Effector memory CD8-positive, alpha-beta T cell (primary cell): ENCODE measurements around the gene FAM216B.
"Not testable (repeated sequence)": the region's sequence is repeated elsewhere in the genome, so short reads cannot be mapped to it uniquely, and the experiment has no call there.

Experiments used
- ATAC-seq: fragments of 150-1000 bp; cut with Tn5 transposase; replicated peaks from 2 replicates; pipeline ENCODE4 v1.10.0; 2021; ENCODE audit warnings: mild to moderate bottlenecking, moderate library complexity
- DNase-seq, 3 experiments: peaks; one replicate each; pipeline ENCODE4 v3.0.0; 2021
- H3K27ac Mint-ChIP-seq, 2 donors: one replicate each; pipeline ENCODE4 v1.8.0; 2022; ENCODE audit warnings: mild to moderate bottlenecking in 2 of 2, mixed read lengths in 2 of 2, moderate library complexity in 2 of 2
- H3K27me3 Mint-ChIP-seq, 2 donors: one replicate each; pipeline ENCODE4 v1.8.0; 2022; ENCODE audit warnings: mixed read lengths in 2 of 2
- H3K36me3 Mint-ChIP-seq: one replicate; pipeline ENCODE4 v1.8.0; 2022; ENCODE audit warnings: mild to moderate bottlenecking, moderate library complexity, mixed read lengths; ENCODE audit not compliant: insufficient read depth
- H3K4me1 Mint-ChIP-seq, 2 donors: one replicate each; pipeline ENCODE4 v1.8.0; 2022; ENCODE audit warnings: low read depth in 2 of 2, mixed read lengths in 2 of 2
- H3K4me3 Mint-ChIP-seq, 2 donors: one replicate each; pipeline ENCODE4 v1.8.0; 2022; ENCODE audit warnings: mild to moderate bottlenecking in 2 of 2, mixed read lengths in 2 of 2, moderate library complexity in 2 of 2
- H3K9me3 Mint-ChIP-seq, 2 donors: one replicate each; pipeline ENCODE4 v1.8.0; 2022; ENCODE audit warnings: mixed read lengths in 2 of 2

The FAM216B gene

DNA sequence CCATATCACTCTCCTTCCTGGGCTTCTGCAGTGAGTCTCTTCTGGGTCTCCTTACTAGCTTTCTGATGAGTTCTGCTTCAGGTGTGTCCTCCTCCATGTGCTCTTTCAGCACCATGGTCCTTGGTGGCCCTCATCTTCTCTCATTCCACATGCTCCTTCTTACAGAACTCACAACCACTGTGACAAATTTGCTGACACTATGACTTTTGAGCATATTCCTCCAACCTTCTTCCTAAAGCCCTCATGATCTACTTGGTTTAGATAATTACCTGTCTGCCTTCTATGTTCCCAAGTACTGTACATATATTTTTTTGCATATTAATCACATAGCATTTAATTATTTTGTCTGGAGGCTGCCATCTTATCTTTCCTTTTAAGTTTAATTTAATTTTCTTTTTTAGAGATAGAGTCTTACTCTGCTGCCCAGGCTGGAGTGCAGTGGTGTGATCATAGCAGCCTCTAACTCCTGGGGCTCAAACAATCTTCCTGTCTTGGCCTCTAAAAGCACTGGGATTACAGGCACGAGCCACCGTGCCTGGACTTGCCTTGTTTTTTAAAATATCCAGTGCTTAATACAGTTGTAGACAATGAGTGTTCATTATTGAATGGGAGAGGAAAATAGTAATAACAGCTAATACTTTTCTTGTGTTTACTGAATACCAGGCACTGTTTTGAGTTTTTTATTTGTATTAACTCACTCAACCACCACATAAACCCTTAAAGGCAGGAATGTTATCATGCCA, 23.5 kb upstream of the FAM216B start:
- Mint-ChIP-seq H3K4me1 (no peaks in the 10 kb centered on the region), H3K4me3 (no peak overlapping the region), H3K9me3 (no peaks in the 10 kb centered on the region), H3K27me3 (peaks cover 0 to 4% of the 10 kb centered on the region in 2 donors), H3K27ac (no peak overlapping the region), H3K36me3 (no peaks in the 10 kb centered on the region)
- DNase-seq (no peak), ATAC-seq (no peak)

DNA sequence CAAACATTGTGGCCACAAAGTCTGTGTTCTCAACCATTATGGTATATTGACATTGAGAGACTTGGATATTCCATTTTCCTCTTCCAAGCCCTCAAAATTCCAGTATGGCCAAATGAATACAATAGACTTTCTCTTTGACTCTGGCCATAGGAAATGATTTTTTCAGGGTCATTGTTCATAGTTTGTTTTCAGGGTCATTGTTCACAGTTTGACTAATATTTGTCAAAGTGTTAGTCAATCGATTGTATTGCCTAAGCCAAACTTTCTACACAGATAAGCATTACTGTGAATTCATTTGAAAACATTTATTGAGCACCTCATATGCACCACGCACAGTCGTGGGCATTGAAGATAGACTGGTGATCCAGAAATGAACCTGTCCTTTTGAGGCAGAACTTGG, 22.9 kb upstream of the FAM216B start:
- Mint-ChIP-seq H3K4me3 (no peak overlapping the region), H3K36me3 (no peaks in the 10 kb centered on the region), H3K27me3 (peaks cover 0 to 4% of the 10 kb centered on the region in 2 donors), H3K4me1 (no peaks in the 10 kb centered on the region), H3K9me3 (no peaks in the 10 kb centered on the region), H3K27ac (no peak overlapping the region)
- DNase-seq (no peak), ATAC-seq (no peak)

DNA sequence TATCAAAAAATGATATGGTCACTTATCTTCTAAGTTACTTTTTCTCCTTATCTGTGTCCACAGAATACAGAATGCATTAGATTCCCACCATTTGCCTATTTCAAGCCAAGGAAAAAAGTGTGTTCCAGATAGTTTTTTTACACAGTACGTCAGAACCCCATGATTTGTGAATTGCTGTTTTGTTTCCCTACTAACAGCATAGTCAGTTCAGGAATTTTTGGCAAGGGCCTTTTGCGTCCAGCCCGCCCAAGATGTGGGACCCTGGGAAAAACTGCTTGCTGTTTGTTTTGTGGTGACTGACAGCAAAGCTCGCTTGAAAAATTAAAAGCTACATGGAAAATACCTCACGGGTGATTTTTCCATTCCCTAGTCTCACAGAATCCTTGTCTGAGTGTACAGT, 20.4 kb upstream of the FAM216B start:
- Mint-ChIP-seq H3K27ac (no peak overlapping the region), H3K36me3 (no peaks in the 10 kb centered on the region), H3K4me1 (no peaks in the 10 kb centered on the region), H3K27me3 (peaks cover 4 to 15% of the 10 kb centered on the region in 2 donors), H3K9me3 (no peaks in the 10 kb centered on the region), H3K4me3 (no peak overlapping the region)
- DNase-seq = no peak
- no peak for ATAC-seq

DNA sequence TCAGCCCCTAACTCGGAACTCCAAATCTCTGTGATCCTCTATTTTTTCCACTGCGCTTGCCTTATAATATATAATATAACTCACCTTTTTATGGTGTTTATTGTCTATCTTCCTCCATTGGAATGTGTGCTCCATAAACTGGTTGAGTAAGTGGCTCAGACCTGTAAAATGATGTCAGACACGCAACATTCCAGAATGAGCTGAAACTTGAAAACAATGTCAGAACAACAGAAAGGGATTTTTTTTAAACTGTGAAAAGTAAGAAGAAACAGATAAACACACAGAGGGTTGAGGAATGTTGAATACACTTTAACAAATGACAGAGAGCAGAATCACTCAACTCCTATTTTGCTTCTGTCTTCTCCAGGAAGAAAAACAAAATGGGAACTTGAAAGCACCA, 19.1 kb upstream of the FAM216B start:
- Mint-ChIP-seq H3K4me1 (no peaks in the 10 kb centered on the region), H3K27ac (no peak overlapping the region), H3K36me3 (no peaks in the 10 kb centered on the region), H3K9me3 (no peaks in the 10 kb centered on the region), H3K27me3 (peaks cover 4 to 15% of the 10 kb centered on the region in 2 donors), H3K4me3 (no peak overlapping the region)
- DNase-seq (no peak), ATAC-seq (no peak)

DNA sequence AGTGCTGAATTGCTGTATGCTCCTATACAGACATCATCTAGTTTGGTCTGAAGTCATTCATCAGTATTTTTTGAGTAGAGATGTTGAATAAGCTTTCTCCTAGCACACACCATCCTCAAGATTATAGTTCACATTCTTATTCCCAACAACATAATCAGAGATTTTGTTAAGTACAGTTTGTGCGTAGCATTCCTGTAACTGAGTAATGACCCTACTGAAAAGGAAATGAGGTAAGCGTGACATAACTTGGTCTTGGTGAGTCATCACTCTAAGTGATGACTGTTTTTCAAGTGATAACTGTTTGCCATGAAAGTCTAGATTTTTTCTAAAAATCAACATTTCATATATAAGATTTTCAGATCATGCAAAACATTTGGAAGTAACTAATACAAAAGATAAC, 18.5 kb upstream of the FAM216B start:
- H3K36me3 Mint-ChIP-seq = no peaks in the 10 kb centered on the region
- no peaks in the 10 kb centered on the region for H3K9me3 Mint-ChIP-seq
- no peak overlapping the region for H3K27ac Mint-ChIP-seq
- H3K27me3 Mint-ChIP-seq = peaks cover 4 to 15% of the 10 kb centered on the region in 2 donors
- H3K4me3 Mint-ChIP-seq = no peak overlapping the region
- ATAC-seq (no peak), DNase-seq (no peak)
- no peaks in the 10 kb centered on the region for H3K4me1 Mint-ChIP-seq

DNA sequence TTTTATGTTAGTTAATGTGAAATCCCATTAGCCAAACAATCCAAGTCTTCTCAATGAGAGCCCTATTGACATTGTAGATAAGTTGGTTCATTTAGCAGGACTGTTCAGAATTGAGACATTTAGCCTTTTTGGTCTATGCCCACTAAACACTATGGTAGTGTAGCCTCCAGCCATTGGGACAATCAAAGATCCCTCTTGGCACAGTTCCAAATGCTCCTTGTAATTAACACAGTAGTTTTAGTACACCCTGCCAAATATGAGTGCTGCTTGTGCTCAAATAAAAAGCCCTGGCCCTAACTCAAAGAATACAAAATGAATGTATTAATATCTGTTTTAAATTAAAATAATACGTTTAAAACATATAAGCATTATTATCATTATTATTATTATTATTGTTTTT, 15.4 kb upstream of the FAM216B start:
- DNase-seq (no peak), ATAC-seq (no peak)
- no peaks in the 10 kb centered on the region for H3K36me3 Mint-ChIP-seq
- H3K27ac Mint-ChIP-seq = no peak overlapping the region
- no peaks in the 10 kb centered on the region for H3K4me1 Mint-ChIP-seq
- H3K27me3 Mint-ChIP-seq = peaks cover 0 to 15% of the 10 kb centered on the region in 2 donors
- no peaks in the 10 kb centered on the region for H3K9me3 Mint-ChIP-seq
- H3K4me3 Mint-ChIP-seq = no peak overlapping the region

DNA sequence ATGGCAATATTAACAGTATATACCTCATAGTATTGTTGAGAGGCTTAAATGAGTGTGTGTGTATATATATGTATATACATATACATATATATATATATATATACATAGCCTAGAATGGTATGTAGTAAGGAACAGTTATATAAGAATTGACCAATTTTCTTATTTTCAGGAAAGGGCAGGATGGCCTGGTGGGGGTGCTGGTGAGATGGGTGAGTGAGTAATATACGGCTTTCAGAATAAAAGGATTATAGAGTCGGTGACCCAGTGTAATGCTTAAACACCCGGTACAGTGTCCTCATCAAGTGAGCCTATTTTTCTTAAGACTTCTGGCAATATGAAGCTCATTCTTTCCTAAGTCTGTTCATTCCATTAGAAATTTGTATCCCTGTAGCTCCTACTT, 11.7 kb upstream of the FAM216B start:
- Mint-ChIP-seq H3K27me3 (peaks cover 5 to 9% of the 10 kb centered on the region in 2 donors), H3K27ac (no peak overlapping the region), H3K9me3 (no peaks in the 10 kb centered on the region), H3K4me1 (no peaks in the 10 kb centered on the region), H3K36me3 (no peaks in the 10 kb centered on the region), H3K4me3 (no peak overlapping the region)
- ATAC-seq (no peak), DNase-seq (no peak)

DNA sequence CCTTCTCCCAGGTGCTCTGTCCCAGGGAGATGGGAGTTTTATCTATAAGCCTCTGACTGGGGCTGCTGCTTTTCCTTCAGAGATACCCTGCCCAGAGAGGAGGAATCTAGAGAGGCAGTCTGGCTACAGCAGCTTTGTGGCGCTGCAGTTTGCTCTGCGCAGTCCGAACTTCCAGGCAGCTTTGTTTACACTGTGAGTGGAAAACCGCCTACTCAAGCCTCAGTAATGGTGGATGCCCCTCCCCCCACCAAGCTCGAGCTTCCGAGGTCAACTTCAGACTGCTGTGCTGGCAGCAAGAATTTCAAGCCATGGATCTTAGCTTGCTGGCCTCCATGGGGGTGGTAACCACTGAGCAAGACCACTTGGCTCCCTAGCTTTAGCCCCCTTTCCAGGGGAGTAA, 4.8 kb upstream of the FAM216B start:
- not testable (repeated sequence) for H3K27ac Mint-ChIP-seq, H3K36me3 Mint-ChIP-seq
- H3K27me3 Mint-ChIP-seq = peaks cover 20 to 24% of the 10 kb centered on the region in 2 donors

DNA sequence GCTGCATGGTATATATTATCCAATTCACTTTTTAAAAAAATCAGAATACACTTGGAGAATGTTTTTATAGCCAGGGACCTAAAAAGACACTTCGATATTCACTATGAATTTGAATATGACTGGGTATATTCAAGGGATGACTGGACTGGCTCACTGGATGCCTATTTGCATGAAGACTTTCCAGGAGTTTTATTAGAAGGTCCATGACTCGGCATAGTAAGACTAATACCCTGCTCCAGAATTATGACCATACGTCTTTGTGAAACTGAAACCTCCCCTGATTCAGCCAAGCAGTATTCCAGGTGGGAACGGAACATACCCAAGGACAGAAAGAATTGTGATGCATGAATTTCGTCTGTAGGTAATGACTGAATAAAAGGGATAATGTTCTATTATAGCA, 3.9 kb upstream of the FAM216B start:
- no peak overlapping the region for H3K27ac Mint-ChIP-seq
- no peaks in the 10 kb centered on the region for H3K36me3 Mint-ChIP-seq
- peaks cover 20 to 26% of the 10 kb centered on the region in 2 donors for H3K27me3 Mint-ChIP-seq
- H3K4me3 Mint-ChIP-seq = no peak overlapping the region
- no peaks in the 10 kb centered on the region for H3K4me1 Mint-ChIP-seq
- ATAC-seq (no peak), DNase-seq (no peak)
- no peaks in the 10 kb centered on the region for H3K9me3 Mint-ChIP-seq

More for the DNA sequence above, 4.8 kb upstream of the FAM216B start:
- not testable (repeated sequence) for ATAC-seq, H3K9me3 Mint-ChIP-seq, H3K4me3 Mint-ChIP-seq, H3K4me1 Mint-ChIP-seq, DNase-seq

DNA sequence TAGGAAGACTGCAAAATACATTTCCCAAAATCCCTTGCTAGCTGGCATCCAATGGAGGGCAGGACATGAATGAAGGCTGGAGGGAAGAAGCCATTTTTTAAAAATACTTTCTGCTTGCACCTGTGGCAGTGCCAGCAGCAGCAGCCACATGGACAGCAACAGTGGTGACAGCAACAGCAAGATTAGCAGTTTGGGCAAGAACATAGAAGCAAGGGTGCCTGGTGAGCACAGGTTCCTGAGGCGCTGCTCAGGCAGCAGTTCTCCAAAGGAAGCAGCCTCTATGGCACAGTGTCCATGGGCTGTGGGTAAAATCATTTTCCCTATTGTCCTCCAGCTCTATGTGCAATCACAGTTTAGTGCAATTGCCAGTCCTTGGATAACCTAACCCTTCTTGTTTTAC, 1.3 kb upstream of the FAM216B start:
- Mint-ChIP-seq H3K27ac (no peak overlapping the region), H3K4me3 (no peak overlapping the region), H3K9me3 (no peaks in the 10 kb centered on the region), H3K27me3 (peaks cover 18 to 20% of the 10 kb centered on the region in 2 donors), H3K4me1 (no peaks in the 10 kb centered on the region), H3K36me3 (no peaks in the 10 kb centered on the region)
- ATAC-seq = no peak
- no peak for DNase-seq

DNA sequence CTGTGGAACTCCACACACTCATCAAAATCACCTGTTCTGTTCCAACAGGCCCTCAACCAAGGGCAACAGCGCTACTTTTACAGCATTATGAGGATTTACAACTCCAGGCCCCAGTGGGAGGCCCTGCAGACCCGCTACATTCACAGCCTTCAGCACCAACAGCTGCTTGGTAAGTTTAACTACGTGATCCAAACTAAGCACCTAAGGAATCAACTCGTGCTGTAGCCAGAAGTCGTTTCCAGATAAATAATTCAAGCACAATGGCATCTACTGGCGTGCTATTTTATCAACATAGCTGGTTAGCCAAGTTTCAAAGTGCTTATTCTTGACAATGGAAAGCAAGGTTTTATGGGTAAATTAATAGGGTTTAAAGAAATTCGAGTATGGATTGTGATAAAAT, 5.3 kb downstream of the FAM216B start:
- Mint-ChIP-seq H3K4me3 (no peak overlapping the region), H3K27ac (no peak overlapping the region), H3K9me3 (no peaks in the 10 kb centered on the region), H3K36me3 (no peaks in the 10 kb centered on the region), H3K27me3 (peaks cover 0 to 10% of the 10 kb centered on the region in 2 donors), H3K4me1 (no peaks in the 10 kb centered on the region)
- no peak for DNase-seq
- ATAC-seq = no peak

DNA sequence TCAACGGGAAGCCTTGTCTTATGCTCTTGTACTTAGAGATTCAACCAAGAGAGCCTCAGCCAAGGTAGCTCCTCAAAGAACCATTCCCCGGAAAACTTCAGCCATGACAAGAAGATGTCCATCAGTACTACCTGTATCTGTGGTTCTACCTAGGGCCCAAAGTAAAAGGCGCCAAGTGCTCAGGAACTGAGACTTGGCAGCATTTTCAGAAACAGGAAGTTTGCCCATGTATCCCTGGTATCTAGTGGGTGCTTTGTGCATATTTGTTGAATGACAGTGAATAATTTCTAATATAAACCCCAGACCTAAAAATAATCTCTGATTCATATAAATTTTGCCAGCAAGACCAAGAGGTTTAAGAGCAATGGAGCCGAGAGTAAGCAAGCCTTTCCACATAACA, 7.2 kb downstream of the FAM216B start:
- no peaks in the 10 kb centered on the region for H3K36me3 Mint-ChIP-seq
- H3K4me3 Mint-ChIP-seq = no peak overlapping the region
- ATAC-seq (no peak), DNase-seq (no peak)
- peaks cover 0 to 6% of the 10 kb centered on the region in 2 donors for H3K27me3 Mint-ChIP-seq
- H3K4me1 Mint-ChIP-seq = no peaks in the 10 kb centered on the region
- no peak overlapping the region for H3K27ac Mint-ChIP-seq
- H3K9me3 Mint-ChIP-seq = no peaks in the 10 kb centered on the region

DNA sequence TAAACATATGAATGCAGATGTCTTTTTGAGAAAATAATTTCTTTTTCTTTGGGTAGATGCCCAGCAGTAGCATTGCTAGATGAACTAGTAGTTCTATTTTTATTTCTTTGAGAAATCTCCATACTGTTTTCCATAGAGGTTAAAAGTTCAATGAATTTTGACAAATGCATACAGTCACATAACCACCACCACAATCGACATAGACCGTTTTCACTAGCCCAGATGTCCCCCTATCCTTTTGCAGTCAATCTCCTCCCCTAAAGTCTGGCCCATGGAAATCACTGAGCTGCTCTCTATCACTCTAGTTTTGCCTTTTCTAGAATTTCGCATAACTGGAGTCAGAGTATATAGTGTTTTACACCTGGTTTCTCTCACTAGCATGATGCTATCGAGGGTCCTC, 10.8 kb downstream of the FAM216B start:
- no peak overlapping the region for H3K4me3 Mint-ChIP-seq
- peaks cover 20 to 29% of the 10 kb centered on the region in 2 donors for H3K27me3 Mint-ChIP-seq
- H3K4me1 Mint-ChIP-seq = no peaks in the 10 kb centered on the region
- H3K9me3 Mint-ChIP-seq = no peaks in the 10 kb centered on the region
- DNase-seq (no peak), ATAC-seq (no peak)
- H3K27ac Mint-ChIP-seq = no peak overlapping the region
- no peaks in the 10 kb centered on the region for H3K36me3 Mint-ChIP-seq

DNA sequence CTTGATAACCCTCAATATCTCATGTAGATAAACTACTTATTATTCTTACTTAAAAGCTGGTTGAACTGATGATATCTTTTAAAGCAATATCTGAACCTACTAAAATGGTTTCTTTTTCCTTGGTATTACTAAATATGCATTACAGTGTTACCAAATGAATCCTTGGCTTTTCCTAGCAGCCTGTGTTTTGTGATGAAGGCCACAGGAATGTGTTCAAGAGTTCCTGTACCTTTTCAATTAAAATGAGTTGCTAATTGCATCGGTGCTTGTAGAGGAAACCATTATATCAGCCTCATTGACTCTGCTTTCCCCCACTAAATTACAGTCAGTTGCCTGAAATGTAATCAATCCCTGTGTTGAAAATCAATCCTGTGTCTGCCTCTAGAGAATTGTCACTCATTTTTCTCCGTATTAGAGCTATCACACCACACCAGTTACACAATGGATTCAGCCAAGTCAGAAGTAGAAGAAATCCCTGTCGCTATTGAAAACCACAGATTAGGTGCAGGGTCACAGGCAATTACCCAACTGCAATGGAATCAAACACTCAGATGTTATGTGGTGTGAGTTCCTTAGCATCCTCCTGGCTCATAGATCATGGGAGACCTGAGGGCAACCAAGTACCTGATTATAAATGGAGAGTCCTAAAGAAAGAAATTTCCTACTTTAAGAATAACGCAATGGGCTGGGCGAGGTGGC, 13.3 kb downstream of the FAM216B start:
- no peaks in the 10 kb centered on the region for H3K9me3 Mint-ChIP-seq
- DNase-seq = no peak

More for the DNA sequence above, 13.3 kb downstream of the FAM216B start:
- H3K36me3 Mint-ChIP-seq = no peaks in the 10 kb centered on the region
- ATAC-seq = no peak
- no peak overlapping the region for H3K27ac Mint-ChIP-seq
- H3K4me1 Mint-ChIP-seq = no peaks in the 10 kb centered on the region
- peaks cover 24 to 31% of the 10 kb centered on the region in 2 donors for H3K27me3 Mint-ChIP-seq
- no peak overlapping the region for H3K4me3 Mint-ChIP-seq
